Smooth muscle cell (in vitro differentiated cells): ENCODE data around the gene SGMS1. TPM values are rescaled to one million over a fixed set of nuclear protein-coding genes. Genes with fewer than 3 reads are reported as not detected.

Experiments
- DNase-seq: peaks from one replicate; lab custom pipeline; 2025; ENCODE audit not compliant: unreplicated experiment; lab: John Stamatoyannopoulos, UW
- H2AFZ ChIP-seq: fragments of 200-600 bp; sonication (generic); 2 replicates; pipeline ENCODE4 v1.6.0; 2016; ENCODE audit warnings: antibody characterized with exemption, low read depth, mild to moderate bottlenecking
- H3F3A ChIP-seq: fragments of 200-600 bp; sonication (generic); 2 replicates; pipeline ENCODE4 v1.6.0; 2017; ENCODE audit warnings: antibody characterized with exemption, low read depth
- H3K27ac ChIP-seq: fragments of 200-600 bp; sonication (generic); 2 replicates; pipeline ENCODE4 v1.5.1; 2016; ENCODE audit warnings: low read depth, mild to moderate bottlenecking
- H3K27me3 ChIP-seq: fragments of 200-600 bp; sonication (generic); 2 replicates; pipeline ENCODE4 v1.6.1; 2016; ENCODE audit warnings: low read depth, mild to moderate bottlenecking
- H3K36me3 ChIP-seq: fragments of 200-600 bp; sonication (generic); 2 replicates; pipeline ENCODE4 v1.5.1; 2016; ENCODE audit warnings: low read depth
- H3K4me1 ChIP-seq: fragments of 200-600 bp; sonication (generic); 2 replicates; pipeline ENCODE4 v1.5.1; 2016; ENCODE audit warnings: low read depth
- H3K4me2 ChIP-seq: fragments of 200-600 bp; sonication (generic); 2 replicates; pipeline ENCODE4 v1.6.0; 2016; ENCODE audit warnings: mild to moderate bottlenecking
- H3K4me3 ChIP-seq: fragments of 200-600 bp; sonication (generic); 2 replicates; pipeline ENCODE4 v1.5.1; 2016; ENCODE audit warnings: mild to moderate bottlenecking
- H3K79me2 ChIP-seq: fragments of 200-600 bp; sonication (generic); 2 replicates; pipeline ENCODE4 v1.6.0; 2016; ENCODE audit warnings: low read depth, mild to moderate bottlenecking
- H3K9ac ChIP-seq: fragments of 200-600 bp; sonication (generic); 2 replicates; pipeline ENCODE4 v1.6.0; 2016; ENCODE audit warnings: low read depth
- H3K9me3 ChIP-seq: fragments of 200-600 bp; sonication (generic); replicated peaks from 2 replicates; pipeline ENCODE4 v1.5.1; 2016; ENCODE audit warnings: low read depth
- H4K20me1 ChIP-seq: fragments of 200-600 bp; sonication (generic); 2 replicates; pipeline ENCODE4 v1.6.0; 2016; ENCODE audit warnings: low read depth
- WGBS: methylation state at CpG from one replicate; pipeline ENCODE4 v1.1.7; 2016; ENCODE audit warnings: low lambda C conversion rate; 5-methylcytosine and 5-hydroxymethylcytosine counted together
- polyA plus RNA-seq: library from polyadenylated mRNA; unstranded; fragments of >200 nt; fragmentation: Nextera tagmentation; extraction: Ambion mirVana; gene quantifications from 2 replicates; pipeline ENCODE4 v1.2.1, GENCODE V29; 2016
- total RNA-seq: library from RNA; depleted of rRNA; stranded (reverse); fragments of >200 nt; gene quantifications from 2 replicates; pipeline ENCODE4 v1.2.3, GENCODE V29; 2014
- TF ChIP-seq, protein P1 (sequence below): fragments of 200-600 bp; sonication (generic); IDR thresholded peaks from 2 replicates; pipeline ENCODE4 v1.5.1; 2017; ENCODE audit warnings: borderline replicate concordance, mild to moderate bottlenecking, antibody characterized with exemption; ENCODE audit not compliant: insufficient read depth, poor library complexity, severe bottlenecking

The SGMS1 gene
- total and polyA plus RNA-seq, 2 experiments from 2014 or later = 4.0 to 14.3 TPM

DNA sequence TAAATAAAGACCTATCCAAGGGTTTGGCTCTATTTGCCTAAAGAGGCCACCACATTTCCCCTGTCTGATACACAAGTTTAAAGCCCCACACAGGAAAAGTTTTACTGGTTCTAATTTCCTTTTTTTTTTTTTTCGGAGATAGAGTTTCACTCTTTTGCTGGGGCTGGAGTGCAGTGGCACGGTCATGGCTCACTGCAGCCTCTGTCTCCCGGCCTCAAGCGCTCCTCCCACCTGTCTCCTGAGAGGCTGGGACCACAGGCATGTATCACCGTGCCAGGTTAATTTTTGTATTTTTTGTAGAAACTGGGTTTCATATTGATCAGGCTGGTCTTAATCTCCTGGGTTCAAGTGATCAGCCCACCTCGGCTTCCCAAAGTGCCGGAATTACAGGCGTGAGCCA, 319.1 kb downstream of the SGMS1 start:
- no peaks in the 10 kb centered on the region for H3F3A ChIP-seq
- no peaks in the 10 kb centered on the region for H3K36me3 ChIP-seq
- no peaks in the 10 kb centered on the region for H4K20me1 ChIP-seq
- no peak overlapping the region for H3K9ac ChIP-seq
- no peak overlapping the region for H3K27ac ChIP-seq
- no peaks in the 10 kb centered on the region for H3K4me1 ChIP-seq
- H3K79me2 ChIP-seq = no peaks in the 10 kb centered on the region
- H3K4me2 ChIP-seq = no peak overlapping the region
- H3K4me3 ChIP-seq = no peak overlapping the region
- no peaks in the 10 kb centered on the region for H3K9me3 ChIP-seq
- no peaks in the 10 kb centered on the region for H3K27me3 ChIP-seq
- no peak for DNase-seq
- 97% methylated on average over 8 of the region's 8 CpGs for WGBS
- TF ChIP-seq, protein P1, sequence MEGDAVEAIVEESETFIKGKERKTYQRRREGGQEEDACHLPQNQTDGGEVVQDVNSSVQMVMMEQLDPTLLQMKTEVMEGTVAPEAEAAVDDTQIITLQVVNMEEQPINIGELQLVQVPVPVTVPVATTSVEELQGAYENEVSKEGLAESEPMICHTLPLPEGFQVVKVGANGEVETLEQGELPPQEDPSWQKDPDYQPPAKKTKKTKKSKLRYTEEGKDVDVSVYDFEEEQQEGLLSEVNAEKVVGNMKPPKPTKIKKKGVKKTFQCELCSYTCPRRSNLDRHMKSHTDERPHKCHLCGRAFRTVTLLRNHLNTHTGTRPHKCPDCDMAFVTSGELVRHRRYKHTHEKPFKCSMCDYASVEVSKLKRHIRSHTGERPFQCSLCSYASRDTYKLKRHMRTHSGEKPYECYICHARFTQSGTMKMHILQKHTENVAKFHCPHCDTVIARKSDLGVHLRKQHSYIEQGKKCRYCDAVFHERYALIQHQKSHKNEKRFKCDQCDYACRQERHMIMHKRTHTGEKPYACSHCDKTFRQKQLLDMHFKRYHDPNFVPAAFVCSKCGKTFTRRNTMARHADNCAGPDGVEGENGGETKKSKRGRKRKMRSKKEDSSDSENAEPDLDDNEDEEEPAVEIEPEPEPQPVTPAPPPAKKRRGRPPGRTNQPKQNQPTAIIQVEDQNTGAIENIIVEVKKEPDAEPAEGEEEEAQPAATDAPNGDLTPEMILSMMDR = no peak
- no peak overlapping the region for H2AFZ ChIP-seq

DNA sequence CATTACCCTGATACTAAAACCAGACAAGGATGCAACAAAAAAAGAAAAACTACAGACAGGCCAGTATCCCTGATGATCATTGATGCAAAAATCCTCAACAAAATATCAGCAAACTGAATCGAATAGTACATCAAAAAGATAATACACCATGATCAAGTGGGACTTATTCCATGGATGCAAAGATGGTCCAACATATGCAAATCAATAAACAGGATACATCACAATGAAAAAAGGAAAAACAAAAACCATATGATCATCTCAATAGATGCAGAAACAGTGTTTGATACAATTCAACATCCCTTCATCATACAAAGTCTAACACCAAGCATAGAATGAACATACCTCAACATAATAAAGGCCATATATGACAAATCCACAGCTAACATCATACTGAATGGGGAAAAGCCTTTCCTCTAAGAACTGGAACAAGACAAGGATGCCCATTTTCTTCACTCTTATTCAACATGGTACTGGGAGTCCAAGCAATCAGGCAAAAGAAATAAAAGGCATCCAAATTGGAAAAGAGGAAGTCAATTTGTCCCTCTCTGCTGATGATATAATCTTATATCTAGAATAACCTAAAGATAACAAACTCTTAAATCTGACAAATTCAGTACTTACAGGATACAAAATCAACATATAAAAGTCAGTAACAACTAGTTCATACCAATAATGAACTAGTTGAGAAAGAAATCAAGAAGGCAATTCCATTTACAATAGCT, 323.6 kb downstream of the SGMS1 start:
- Histone ChIP-seq H3K9me3 (no peaks in the 10 kb centered on the region), H2AFZ (no peak overlapping the region), H3F3A (no peaks in the 10 kb centered on the region), H3K27ac (no peak overlapping the region), H3K4me2 (no peak overlapping the region), H3K36me3 (no peaks in the 10 kb centered on the region), H3K4me1 (no peaks in the 10 kb centered on the region), H3K9ac (no peak overlapping the region), H3K4me3 (no peak overlapping the region), H3K27me3 (no peaks in the 10 kb centered on the region), H4K20me1 (no peaks in the 10 kb centered on the region), H3K79me2 (no peaks in the 10 kb centered on the region)
- WGBS = 88% methylated on average over 1 of the region's 1 CpG
- TF ChIP-seq, protein P1 = no peak
- DNase-seq = no peak

DNA sequence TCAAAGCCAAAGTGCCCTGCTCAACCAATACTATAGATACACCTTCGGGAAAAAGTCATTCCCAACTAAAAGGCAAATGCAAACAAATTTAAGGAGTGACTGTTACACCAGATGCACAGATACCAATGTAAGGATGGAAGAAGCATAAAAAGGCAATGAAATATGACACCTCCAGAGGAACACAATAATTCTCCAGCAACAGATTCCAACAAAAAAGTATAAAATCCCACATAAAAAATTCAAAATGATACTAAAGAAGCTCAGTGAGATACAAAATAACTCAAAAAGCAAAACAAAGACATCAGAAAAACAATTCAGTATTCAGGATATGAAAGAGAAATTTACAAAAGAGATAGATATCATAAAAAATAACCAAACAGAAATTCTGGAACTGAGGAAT, 328.4 kb downstream of the SGMS1 start:
- Histone ChIP-seq H2AFZ (no peak overlapping the region), H3K27ac (no peak overlapping the region), H3K9me3 (no peaks in the 10 kb centered on the region), H3K79me2 (no peaks in the 10 kb centered on the region), H3K36me3 (no peaks in the 10 kb centered on the region), H4K20me1 (no peaks in the 10 kb centered on the region), H3K4me2 (no peak overlapping the region), H3K9ac (no peak overlapping the region), H3F3A (no peaks in the 10 kb centered on the region), H3K4me1 (no peaks in the 10 kb centered on the region), H3K27me3 (no peaks in the 10 kb centered on the region), H3K4me3 (no peak overlapping the region)
- TF ChIP-seq, protein P1 = no peak
- DNase-seq = no peak
- 97% methylated on average over 1 of the region's 1 CpG for WGBS

DNA sequence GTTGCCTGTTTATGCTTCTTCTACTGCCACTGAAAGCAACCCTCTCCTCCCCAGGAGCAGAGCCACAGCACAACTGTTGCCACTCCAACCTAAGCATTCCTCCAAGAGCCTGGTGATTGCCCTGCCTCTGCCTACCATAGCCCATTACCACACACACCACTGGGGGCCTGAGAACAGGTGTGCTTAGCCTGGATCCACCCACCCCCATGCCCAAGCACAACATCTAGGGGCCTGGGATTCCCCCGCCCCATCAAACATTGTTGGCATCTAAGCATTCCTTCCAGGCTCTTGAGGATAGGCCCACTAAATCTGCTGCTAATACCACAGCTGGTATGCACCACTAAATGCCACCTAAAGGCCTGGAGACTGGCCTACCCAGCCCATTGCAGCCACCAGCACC, 329.2 kb downstream of the SGMS1 start:
- H4K20me1 ChIP-seq = no peaks in the 10 kb centered on the region
- no peaks in the 10 kb centered on the region for H3F3A ChIP-seq
- H3K79me2 ChIP-seq = no peaks in the 10 kb centered on the region
- H2AFZ ChIP-seq = no peak overlapping the region
- TF ChIP-seq, protein P1 = no peak
- H3K36me3 ChIP-seq = no peaks in the 10 kb centered on the region
- no peak for DNase-seq
- H3K27me3 ChIP-seq = no peaks in the 10 kb centered on the region
- no peak overlapping the region for H3K4me2 ChIP-seq
- H3K9ac ChIP-seq = no peak overlapping the region
- H3K27ac ChIP-seq = no peak overlapping the region
- 100% methylated on average over 1 of the region's 1 CpG for WGBS
- H3K4me3 ChIP-seq = no peak overlapping the region
- no peaks in the 10 kb centered on the region for H3K9me3 ChIP-seq
- no peaks in the 10 kb centered on the region for H3K4me1 ChIP-seq
